C4-2B (cell line): ENCODE data around the gene HELZ.
"Not testable (repeated sequence)": the region's sequence is repeated elsewhere in the genome, so short reads cannot be mapped to it uniquely, and the experiment has no call there.

Source experiments
- H3K27ac ChIP-seq: fragments of 450-650 bp; 2 replicates; pipeline ENCODE4 v1.5.1; 2017
- CTCF ChIP-seq: fragments of 450-650 bp; conservative IDR thresholded peaks from 2 replicates; pipeline ENCODE4 v1.5.1; 2017; ENCODE audit warnings: mild to moderate bottlenecking
- ZFX ChIP-seq: fragments of 450-650 bp; IDR thresholded peaks from 2 replicates; pipeline ENCODE4 v1.6.1; 2017

HELZ gene

GRCh38 chr17:67274466-67274865 lies 29.5 kb upstream of the HELZ start:
- TF ChIP-seq ZFX (no peak), CTCF (no peak)
- H3K27ac ChIP-seq = no peak overlapping the region

GRCh38 chr17:67273900-67274299 lies 28.9 kb upstream of the HELZ start:
- no peak for TF ChIP-seq ZFX
- TF ChIP-seq CTCF = no peak
- H3K27ac ChIP-seq = no peak overlapping the region

GRCh38 chr17:67272312-67273047 lies 27.5 kb upstream of the HELZ start:
- TF ChIP-seq ZFX = no peak
- no peak overlapping the region for H3K27ac ChIP-seq

GRCh38 chr17:67271187-67271586 lies 26.2 kb upstream of the HELZ start:
- H3K27ac ChIP-seq = not testable (repeated sequence)

GRCh38 chr17:67270416-67270815 lies 25.4 kb upstream of the HELZ start:
- no peak overlapping the region for H3K27ac ChIP-seq
- TF ChIP-seq ZFX (no peak), CTCF (no peak)

GRCh38 chr17:67266496-67266895 lies 21.5 kb upstream of the HELZ start:
- H3K27ac ChIP-seq = no peak overlapping the region
- TF ChIP-seq ZFX (no peak), CTCF (no peak)

GRCh38 chr17:67265436-67266019 lies 20.5 kb upstream of the HELZ start:
- TF ChIP-seq ZFX (no peak), CTCF (no peak)
- H3K27ac ChIP-seq = no peak overlapping the region

GRCh38 chr17:67262435-67263117 lies 17.6 kb upstream of the HELZ start:
- no peak for TF ChIP-seq CTCF
- no peak for TF ChIP-seq ZFX
- H3K27ac ChIP-seq = no peak overlapping the region
